DND-41 (cell line): ENCODE results near the gene CRTC3.

Source experiments
- ATAC-seq: fragments of 200-7000 bp; cut with Tn5 transposase; 3 replicates; pipeline ENCODE4 v1.9.1; 2021; ENCODE audit warnings: low read depth; ENCODE audit not compliant: insufficient read depth
- DNase-seq: peaks from one replicate; pipeline ENCODE4 v3.0.0-alpha.2; 2020
- H2AFZ ChIP-seq: 2 replicates; pipeline ENCODE4 v1.6.0; 2012; ENCODE audit warnings: low read depth, low read length
- H3K27ac ChIP-seq: 2 replicates; pipeline ENCODE4 v1.5.1; 2012; ENCODE audit warnings: low read length, inconsistent platforms
- H3K27me3 ChIP-seq: fragments of 200-600 bp; sonication (generic); 2 replicates; pipeline ENCODE4 v1.6.0; 2012; ENCODE audit warnings: low read length, mild to moderate bottlenecking, inconsistent platforms; ENCODE audit not compliant: insufficient read depth, poor library complexity
- H3K36me3 ChIP-seq: 2 replicates; pipeline ENCODE4 v1.5.1; 2012; ENCODE audit warnings: low read length, inconsistent platforms; ENCODE audit not compliant: insufficient read depth
- H3K4me1 ChIP-seq: 2 replicates; pipeline ENCODE4 v1.5.1; 2012; ENCODE audit warnings: mild to moderate bottlenecking, low read length; ENCODE audit not compliant: insufficient read depth
- H3K4me2 ChIP-seq: 2 replicates; pipeline ENCODE4 v1.6.0; 2012; ENCODE audit warnings: mild to moderate bottlenecking, moderate library complexity, low read length, inconsistent platforms; ENCODE audit not compliant: insufficient read depth
- H3K4me3 ChIP-seq, 2 experiments: fragments of 200-600 bp in 1 of 2; shearing (Covaris generic) in 1 of 2; 2 replicates each; pipeline ENCODE4 v1.5.1; 2012 to 2016; ENCODE audit warnings: inconsistent platforms in 2 of 2, low read length in 2 of 2, mild to moderate bottlenecking in 2 of 2, low read depth in 1 of 2, moderate library complexity in 1 of 2
- H3K79me2 ChIP-seq: 2 replicates; pipeline ENCODE4 v1.6.0; 2012; ENCODE audit warnings: low read length, inconsistent platforms; ENCODE audit not compliant: insufficient read depth
- H3K9ac ChIP-seq: 2 replicates; pipeline ENCODE4 v1.6.0; 2012; ENCODE audit warnings: low read depth, mild to moderate bottlenecking, inconsistent platforms, low read length, moderate library complexity
- H3K9me3 ChIP-seq: 2 replicates; pipeline ENCODE4 v1.5.1; 2012; ENCODE audit warnings: low read length, moderate library complexity, mild to moderate bottlenecking, inconsistent platforms; ENCODE audit not compliant: insufficient read depth, severe bottlenecking
- H4K20me1 ChIP-seq: 2 replicates; pipeline ENCODE4 v1.6.0; 2012; ENCODE audit warnings: low read length; ENCODE audit not compliant: insufficient read depth
- CTCF ChIP-seq: IDR thresholded peaks from 2 replicates; pipeline ENCODE4 v1.5.1; 2012; ENCODE audit warnings: borderline replicate concordance, low read length, moderate library complexity, mild to moderate bottlenecking; ENCODE audit not compliant: poor library complexity, severe bottlenecking; ENCODE audit errors: extremely low read depth
- EZH2 ChIP-seq: IDR thresholded peaks from 3 replicates; pipeline ENCODE4 v1.6.1; 2012; ENCODE audit warnings: borderline replicate concordance, low read depth, mild to moderate bottlenecking, moderate library complexity, low read length, inconsistent platforms; ENCODE audit not compliant: severe bottlenecking

The CRTC3 gene

GRCh38 chr15:90535254-90535653, 5.5 kb downstream of the CRTC3 start:
- ATAC-seq = no peak
- Histone ChIP-seq H4K20me1 (peaks cover 19% of the 10 kb centered on the region; the same call in 1 of the 2 replicates), H3K4me3 (no peak overlapping the region), H2AFZ (no peak overlapping the region), H3K9me3 (no peaks in the 10 kb centered on the region), H3K27ac (no peak overlapping the region), H3K79me2 (peaks cover 74% of the 10 kb centered on the region), H3K27me3 (no peaks in the 10 kb centered on the region), H3K9ac (no peak overlapping the region), H3K36me3 (no peaks in the 10 kb centered on the region; the same call in none of the 2 replicates), H3K4me2 (no peak overlapping the region), H3K4me1 (peaks cover 15% of the 10 kb centered on the region)
- no peak for DNase-seq
- TF ChIP-seq CTCF = no peak
- no peak for TF ChIP-seq EZH2

- ATAC-seq (no peak), DNase-seq (no peak)
- H3K27ac ChIP-seq = no peak overlapping the region
- H3K4me1 ChIP-seq = no peaks in the 10 kb centered on the region
- TF ChIP-seq EZH2 (no peak), CTCF (no peak)
- peaks cover 5% of the 10 kb centered on the region; the same call in 1 of the 2 replicates for H3K36me3 ChIP-seq
- peaks cover 8% of the 10 kb centered on the region; the same call in 1 of the 2 replicates for H4K20me1 ChIP-seq
- no peak overlapping the region for H3K4me2 ChIP-seq
- H3K27me3 ChIP-seq = no peaks in the 10 kb centered on the region
- H3K79me2 ChIP-seq = peaks cover 34% of the 10 kb centered on the region
- no peak overlapping the region for H3K9ac ChIP-seq
- H3K9me3 ChIP-seq = no peaks in the 10 kb centered on the region
- no peak overlapping the region for H2AFZ ChIP-seq
- no peak overlapping the region for H3K4me3 ChIP-seq
Observed at GRCh38 chr15:90539789-90540188, 10.1 kb downstream of the CRTC3 start.

GRCh38 chr15:90540768-90541167, 11.0 kb downstream of the CRTC3 start:
- no peak overlapping the region for H3K9ac ChIP-seq
- H3K27ac ChIP-seq = no peak overlapping the region
- ATAC-seq (no peak), DNase-seq (no peak)
- H3K9me3 ChIP-seq = no peaks in the 10 kb centered on the region
- no peak for TF ChIP-seq CTCF
- no peak for TF ChIP-seq EZH2
- H2AFZ ChIP-seq = no peak overlapping the region
- peaks cover 6% of the 10 kb centered on the region; the same call in 1 of the 2 replicates for H4K20me1 ChIP-seq
- peaks cover 5% of the 10 kb centered on the region; the same call in 1 of the 2 replicates for H3K36me3 ChIP-seq
- no peaks in the 10 kb centered on the region for H3K27me3 ChIP-seq
- no peaks in the 10 kb centered on the region for H3K4me1 ChIP-seq
- no peak overlapping the region for H3K4me2 ChIP-seq
- H3K4me3 ChIP-seq = no peak overlapping the region
- H3K79me2 ChIP-seq = peaks cover 26% of the 10 kb centered on the region

GRCh38 chr15:90545095-90545494, 15.4 kb downstream of the CRTC3 start:
- peaks cover 2% of the 10 kb centered on the region; the same call in 1 of the 2 replicates for H3K79me2 ChIP-seq
- H2AFZ ChIP-seq = no peak overlapping the region
- H3K9ac ChIP-seq = no peak overlapping the region
- H3K36me3 ChIP-seq = peaks cover 10% of the 10 kb centered on the region; the same call in 1 of the 2 replicates
- H3K4me1 ChIP-seq = no peaks in the 10 kb centered on the region
- H3K4me3 ChIP-seq = no peak overlapping the region
- no peak for ATAC-seq
- TF ChIP-seq EZH2 (no peak), CTCF (peak; percentile 34)
- no peaks in the 10 kb centered on the region for H4K20me1 ChIP-seq
- H3K4me2 ChIP-seq = no peak overlapping the region
- no peaks in the 10 kb centered on the region for H3K27me3 ChIP-seq
- DNase-seq = no peak
- no peaks in the 10 kb centered on the region for H3K9me3 ChIP-seq
- no peak overlapping the region for H3K27ac ChIP-seq
